MM.1S (cell line): ENCODE results near the gene RHOA.

Source experiments
- CTCF ChIP-seq: fragments of 300-600 bp; sonication (generic); IDR thresholded peaks from 2 replicates; pipeline ENCODE4 v1.5.1; 2016; ENCODE audit warnings: antibody characterized with exemption, low read length, mixed read lengths
- EZH2phosphoT487 ChIP-seq: fragments of 300-600 bp; sonication (generic); IDR thresholded peaks from 2 replicates; pipeline ENCODE4 v1.6.1; 2018; ENCODE audit warnings: antibody characterized with exemption, low read length

DNA sequence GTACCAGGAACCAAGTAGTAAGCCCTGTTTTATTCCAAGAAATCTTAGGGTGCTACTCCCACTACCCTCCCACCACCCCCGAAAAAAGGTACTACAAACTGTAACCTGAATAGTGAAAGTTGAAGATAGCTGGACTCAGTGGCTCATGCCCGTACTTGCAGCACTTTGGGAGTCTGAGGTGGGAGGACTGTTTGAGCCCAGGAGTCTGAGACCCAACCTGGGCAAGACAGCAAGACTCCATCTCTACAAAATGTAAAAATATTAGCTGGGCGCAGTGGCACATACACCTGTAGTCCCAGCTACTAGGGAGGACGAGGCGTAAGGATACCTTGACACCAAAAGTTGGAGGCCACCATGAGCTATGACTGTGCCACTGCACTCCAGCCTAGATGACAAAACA is 7.9 kb downstream of the RHOA start:
- no peak for TF ChIP-seq CTCF
- no peak for TF ChIP-seq EZH2phosphoT487
